Activated CD8-positive, alpha-beta T cell treated with anti-CD3 and anti-CD28 coated beads, Interleukin-2, amount 10 ng/mL, durations not matched to agents 7 days and 5 days (primary cell): ENCODE measurements around the gene DHRS1. TPM values are rescaled to one million over a fixed set of nuclear protein-coding genes. Genes with fewer than 3 reads are reported as not detected.

ENCODE experiments used
- ATAC-seq: fragments of 150-1000 bp; cut with Tn5 transposase; one replicate; pipeline ENCODE4 v1.10.0; 2021; ENCODE audit warnings: moderate library complexity
- CTCF ChIA-PET: fragments of 350-600 bp; sonication (Branson Sonifier 250); formaldehyde crosslinking; loops from one replicate; lab custom pipeline; 2021; ENCODE audit warnings: antibody characterized with exemption; lab: Charles Lee
- POLR2A ChIA-PET: fragments of 350-600 bp; sonication (Branson Sonifier 250); formaldehyde crosslinking; loops from one replicate; lab custom pipeline; 2021; ENCODE audit warnings: antibody characterized with exemption; lab: Charles Lee
- DNase-seq: peaks from one replicate; pipeline ENCODE4 v3.0.0-alpha.2; 2020
- H3K27ac Mint-ChIP-seq: one replicate; pipeline ENCODE4 v1.8.0; 2021; ENCODE audit warnings: mild to moderate bottlenecking, mixed read lengths
- H3K27me3 Mint-ChIP-seq: one replicate; pipeline ENCODE4 v1.8.0; 2021; ENCODE audit warnings: low read depth, mixed read lengths
- H3K36me3 Mint-ChIP-seq: one replicate; pipeline ENCODE4 v1.8.0; 2021; ENCODE audit warnings: low read depth, mixed read lengths
- H3K4me1 Mint-ChIP-seq: one replicate; pipeline ENCODE4 v1.8.0; 2021; ENCODE audit warnings: low read depth, mixed read lengths
- H3K4me3 Mint-ChIP-seq: one replicate; pipeline ENCODE4 v1.8.0; 2021; ENCODE audit warnings: mild to moderate bottlenecking, mixed read lengths
- H3K9me3 Mint-ChIP-seq: one replicate; pipeline ENCODE4 v1.8.0; 2022; ENCODE audit warnings: mixed read lengths; ENCODE audit not compliant: insufficient read depth
- total RNA-seq, 2 experiments: library from RNA; stranded (reverse); gene quantifications; one replicate each; pipeline ENCODE4 v1.2.3, GENCODE V29; 2021

The DHRS1 gene
- total RNA-seq, 2 experiments from 2014 or later, result 28.6 to 33.9 TPM

- no peak for ATAC-seq
- H3K27ac Mint-ChIP-seq, result peak overlapping the region; percentile 82
- H3K4me1 Mint-ChIP-seq, result peaks cover 60% of the 10 kb centered on the region
- H3K36me3 Mint-ChIP-seq, result peaks cover 7% of the 10 kb centered on the region
- ChIA-PET CTCF (interaction anchor here (0.7 to 8.7 kb wide), 15 partner anchors 16 to 215 kb away, joined by 3 to 98 read pairs (median 8); partner anchors contain the start of genes CIDEB, DHRS1, KHNYN and LTB4R), POLR2A (interaction anchor here (0.7 to 1.9 kb wide), 6 partner anchors 16 to 112 kb away, joined by 4 to 19 read pairs (median 6); partner anchors contain the start of genes CHMP4A, IRF9 and TINF2)
- H3K4me3 Mint-ChIP-seq, result no peak overlapping the region
- no peak for DNase-seq
- H3K9me3 Mint-ChIP-seq, result no peaks in the 10 kb centered on the region
- no peaks in the 10 kb centered on the region for H3K27me3 Mint-ChIP-seq
Observed at GRCh38 chr14:24273422-24273998, 26.1 kb downstream of the DHRS1 start.

- H3K36me3 Mint-ChIP-seq, result peaks cover 9% of the 10 kb centered on the region
- H3K27me3 Mint-ChIP-seq, result no peaks in the 10 kb centered on the region
- ATAC-seq (no peak), DNase-seq (no peak)
- POLR2A ChIA-PET, result interaction anchor here (1.2 to 5.0 kb wide), 6 partner anchors 20 to 158 kb away, joined by 3 to 48 read pairs (median 12); partner anchors contain the start of genes CBLN3, IRF9, KHNYN and LTB4R
- peaks cover 50% of the 10 kb centered on the region for H3K4me1 Mint-ChIP-seq
- no peaks in the 10 kb centered on the region for H3K9me3 Mint-ChIP-seq
- H3K4me3 Mint-ChIP-seq, result peak overlapping the region; percentile 90
- H3K27ac Mint-ChIP-seq, result peak overlapping the region; percentile 91
- CTCF ChIA-PET, result interaction anchor here (1.0 to 8.7 kb wide), 8 partner anchors 19 to 38 kb away, joined by 3 to 98 read pairs (median 22); partner anchors contain the start of genes CIDEB, DHRS1, LTB4R2 and NOP9
Observed at GRCh38 chr14:24272467-24272866, 27.1 kb downstream of the DHRS1 start.

- POLR2A ChIA-PET, result interaction anchor here (0.7 to 5.0 kb wide), 16 partner anchors 8 to 159 kb away, joined by 3 to 48 read pairs (median 7); partner anchors contain the start of genes CBLN3, CHMP4A, DHRS1 and GMPR2
- H3K36me3 Mint-ChIP-seq, result peaks cover 13% of the 10 kb centered on the region
- ATAC-seq (no peak), DNase-seq (no peak)
- H3K27me3 Mint-ChIP-seq, result no peaks in the 10 kb centered on the region
- peaks cover 47% of the 10 kb centered on the region for H3K4me1 Mint-ChIP-seq
- CTCF ChIA-PET, result interaction anchor here (1.0 to 8.7 kb wide), 14 partner anchors 9 to 216 kb away, joined by 3 to 98 read pairs (median 13); partner anchors contain the start of genes CHMP4A, CIDEB, DCAF11 and DHRS1
- no peaks in the 10 kb centered on the region for H3K9me3 Mint-ChIP-seq
- peak overlapping the region; percentile 91 for H3K27ac Mint-ChIP-seq
- H3K4me3 Mint-ChIP-seq, result peak overlapping the region; percentile 90
Observed at GRCh38 chr14:24271834-24272263, 27.7 kb downstream of the DHRS1 start.

GRCh38 chr14:24271134-24271833, 28.3 kb downstream of the DHRS1 start, which contains the start of gene RABGGTA:
Gene RABGGTA (minus strand): TSS chr14:24271597. CDS start chr14:24271115, 482 bp downstream.
- Mint-ChIP-seq H3K36me3 (peaks cover 19% of the 10 kb centered on the region), H3K4me1 (peaks cover 47% of the 10 kb centered on the region), H3K27ac (peak within 1 kb of the TSS; percentile 91), H3K27me3 (no peaks in the 10 kb centered on the region), H3K9me3 (no peaks in the 10 kb centered on the region), H3K4me3 (peak within 1 kb of the TSS; percentile 90)
- ChIA-PET CTCF (interaction anchor here (0.7 to 8.7 kb wide), 19 partner anchors 9 to 216 kb away, joined by 3 to 98 read pairs (median 5); partner anchors contain the start of genes CHMP4A, CIDEB, DCAF11 and DHRS1), POLR2A (interaction anchor here (0.6 to 5.0 kb wide), 20 partner anchors 9 to 159 kb away, joined by 3 to 48 read pairs (median 6); partner anchors contain the start of genes CBLN3, CHMP4A, DHRS1 and GMPR2)
- ATAC-seq (peak; percentile 94), DNase-seq (peak; percentile 93)

GRCh38 chr14:24270537-24271133, 28.9 kb downstream of the DHRS1 start:
- H3K27ac Mint-ChIP-seq, result peak overlapping the region; percentile 91
- no peaks in the 10 kb centered on the region for H3K27me3 Mint-ChIP-seq
- H3K9me3 Mint-ChIP-seq, result no peaks in the 10 kb centered on the region
- H3K4me1 Mint-ChIP-seq, result peaks cover 47% of the 10 kb centered on the region
- H3K36me3 Mint-ChIP-seq, result peaks cover 21% of the 10 kb centered on the region
- CTCF ChIA-PET, result interaction anchor here (0.7 to 8.7 kb wide), 17 partner anchors 9 to 215 kb away, joined by 3 to 98 read pairs (median 6); partner anchors contain the start of genes CHMP4A, CIDEB, DCAF11 and DHRS1
- peak overlapping the region; percentile 90 for H3K4me3 Mint-ChIP-seq
- no peak for DNase-seq
- no peak for ATAC-seq
- POLR2A ChIA-PET, result interaction anchor here (0.6 to 5.0 kb wide), 17 partner anchors 9 to 160 kb away, joined by 3 to 48 read pairs (median 7); partner anchors contain the start of genes CBLN3, CHMP4A, DHRS1 and GMPR2

GRCh38 chr14:24269910-24270536, 29.6 kb downstream of the DHRS1 start:
- POLR2A ChIA-PET, result interaction anchor here (0.7 to 5.0 kb wide), 9 partner anchors 13 to 160 kb away, joined by 3 to 48 read pairs (median 13); partner anchors contain the start of genes CBLN3, CHMP4A, DHRS1 and KHNYN
- Mint-ChIP-seq H3K27ac (peak overlapping the region; percentile 91), H3K36me3 (peaks cover 21% of the 10 kb centered on the region), H3K9me3 (no peaks in the 10 kb centered on the region), H3K27me3 (no peaks in the 10 kb centered on the region), H3K4me3 (peak overlapping the region; percentile 90), H3K4me1 (peaks cover 46% of the 10 kb centered on the region)
- no peak for DNase-seq
- CTCF ChIA-PET, result interaction anchor here (1.3 to 8.7 kb wide), 9 partner anchors 8 to 156 kb away, joined by 4 to 98 read pairs (median 24); partner anchors contain the start of genes CIDEB, DCAF11, DHRS1 and NOP9
- no peak for ATAC-seq

GRCh38 chr14:24269368-24269767, 30.2 kb downstream of the DHRS1 start:
- no peak for DNase-seq
- H3K36me3 Mint-ChIP-seq, result peaks cover 21% of the 10 kb centered on the region
- CTCF ChIA-PET, result interaction anchor here (3.2 to 8.7 kb wide), 5 partner anchors 12 to 29 kb away, joined by 16 to 98 read pairs (median 54); partner anchors contain the start of genes DHRS1, NOP9 and TINF2
- H3K4me1 Mint-ChIP-seq, result peaks cover 45% of the 10 kb centered on the region
- H3K4me3 Mint-ChIP-seq, result no peak overlapping the region
- no peaks in the 10 kb centered on the region for H3K9me3 Mint-ChIP-seq
- ATAC-seq, result no peak
- POLR2A ChIA-PET, result interaction anchor here (0.7 to 5.0 kb wide), 4 partner anchors 22 to 54 kb away, joined by 3 to 48 read pairs (median 4); partner anchors contain the start of genes MDP1 and TINF2
- H3K27ac Mint-ChIP-seq, result no peak overlapping the region
- H3K27me3 Mint-ChIP-seq, result no peaks in the 10 kb centered on the region

GRCh38 chr14:24268225-24268624, 31.4 kb downstream of the DHRS1 start:
- POLR2A ChIA-PET, result interaction anchor here (1.3 to 5.0 kb wide), 2 partner anchors 21 to 26 kb away, joined by 3 to 48 read pairs; partner anchors contain the start of gene TINF2
- ATAC-seq, result no peak
- H3K9me3 Mint-ChIP-seq, result no peaks in the 10 kb centered on the region
- no peak overlapping the region for H3K27ac Mint-ChIP-seq
- peaks cover 33% of the 10 kb centered on the region for H3K4me1 Mint-ChIP-seq
- H3K4me3 Mint-ChIP-seq, result no peak overlapping the region
- DNase-seq, result no peak
- CTCF ChIA-PET, result interaction anchor here (1.9 to 8.7 kb wide), 2 partner anchors 26 to 29 kb away, joined by 5 to 98 read pairs; partner anchors contain the start of gene TINF2
- H3K36me3 Mint-ChIP-seq, result peaks cover 21% of the 10 kb centered on the region
- H3K27me3 Mint-ChIP-seq, result no peaks in the 10 kb centered on the region

GRCh38 chr14:24267516-24267915, 32.1 kb downstream of the DHRS1 start:
- ATAC-seq (no peak), DNase-seq (no peak)
- no peak overlapping the region for H3K27ac Mint-ChIP-seq
- H3K4me1 Mint-ChIP-seq, result peaks cover 26% of the 10 kb centered on the region
- no peaks in the 10 kb centered on the region for H3K9me3 Mint-ChIP-seq
- ChIA-PET POLR2A (interaction anchor here (1.0 to 5.0 kb wide), 2 partner anchors 20 to 25 kb away, joined by 3 to 48 read pairs; partner anchors contain the start of gene TINF2), CTCF (interaction anchor here (1.9 kb wide), 1 partner anchor 29 kb away, joined by 5 read pairs; no protein-coding TSS in a partner anchor)
- H3K27me3 Mint-ChIP-seq, result no peaks in the 10 kb centered on the region
- peaks cover 21% of the 10 kb centered on the region for H3K36me3 Mint-ChIP-seq
- H3K4me3 Mint-ChIP-seq, result no peak overlapping the region
